D341Med (cell line): ENCODE results near the gene CFAP20DC.
"Not testable (repeated sequence)": the region's sequence is repeated elsewhere in the genome, so short reads cannot be mapped to it uniquely, and the experiment has no call there.

Experiments
- DNase-seq: peaks from one replicate; pipeline ENCODE4 v3.0.0; 2012; ENCODE audit warnings: low spot score

Gene CFAP20DC

DNA sequence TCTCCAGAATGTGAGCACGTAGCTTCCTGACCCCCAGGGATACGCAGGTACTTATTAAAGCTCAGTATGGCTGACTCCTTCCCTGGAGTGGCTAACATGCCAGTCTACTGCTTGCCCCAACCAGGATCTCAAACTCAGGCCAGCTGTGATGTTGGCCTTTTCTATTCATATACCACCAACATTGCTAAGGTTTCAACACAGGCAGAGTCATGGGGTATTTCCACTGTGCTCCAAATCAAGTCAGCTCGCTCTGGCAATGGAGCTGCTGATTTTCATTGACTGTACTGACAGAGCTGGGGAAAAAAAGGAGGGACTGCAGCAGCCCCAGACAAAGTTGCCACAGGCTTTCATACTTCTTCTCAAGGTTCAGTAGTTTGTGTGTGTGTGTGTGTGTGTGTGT is 87.0 kb downstream of the CFAP20DC start:
- DNase-seq = no peak

DNA sequence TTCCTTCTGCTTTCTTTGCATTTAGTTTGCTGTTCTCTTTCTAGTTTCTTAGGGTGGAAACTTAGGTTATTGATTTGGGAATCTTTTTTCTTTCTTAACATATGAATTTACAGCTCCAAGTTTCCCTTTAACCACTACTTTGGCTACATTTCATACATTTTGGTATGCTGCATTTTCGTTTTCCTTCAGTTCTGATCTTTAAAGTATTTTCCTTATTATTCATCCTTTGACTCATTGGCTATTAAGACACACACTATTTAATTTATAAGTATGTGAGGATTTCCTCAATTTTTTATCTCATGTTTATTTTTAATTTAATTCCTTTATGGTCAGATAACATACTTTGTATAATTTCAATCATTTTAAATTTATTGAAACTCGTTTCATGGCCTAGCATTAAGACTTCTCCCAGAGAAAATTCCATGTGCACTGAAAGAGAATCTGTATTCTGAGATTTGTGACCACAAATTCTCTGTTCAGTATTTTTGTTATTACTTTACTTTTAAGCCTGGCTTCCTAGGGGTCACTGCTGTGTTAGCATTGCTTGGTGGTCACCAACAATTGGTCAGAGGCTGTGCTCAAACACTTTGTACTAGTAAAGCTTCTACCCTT is 87.7 kb downstream of the CFAP20DC start:
- DNase-seq = no peak

DNA sequence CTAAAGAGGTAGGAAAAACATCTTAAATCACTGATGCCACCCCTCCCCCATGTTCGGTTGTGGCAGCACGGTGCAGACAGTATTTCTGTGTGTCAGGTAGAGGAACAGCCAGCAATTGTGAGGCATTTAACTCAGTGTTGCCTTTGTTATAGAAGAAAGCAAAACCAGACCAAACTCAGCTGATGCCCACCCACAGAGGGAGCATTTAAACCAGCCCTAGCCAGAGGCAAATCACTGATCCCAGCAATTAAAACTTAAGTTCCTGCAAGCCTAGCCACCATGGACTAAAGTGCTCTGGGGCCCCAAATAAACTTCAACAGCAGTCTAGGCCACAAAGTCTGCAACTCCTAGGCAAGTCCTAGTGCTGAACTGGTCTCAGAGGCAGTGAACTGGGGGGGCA is 94.5 kb downstream of the CFAP20DC start:
- no peak for DNase-seq

DNA sequence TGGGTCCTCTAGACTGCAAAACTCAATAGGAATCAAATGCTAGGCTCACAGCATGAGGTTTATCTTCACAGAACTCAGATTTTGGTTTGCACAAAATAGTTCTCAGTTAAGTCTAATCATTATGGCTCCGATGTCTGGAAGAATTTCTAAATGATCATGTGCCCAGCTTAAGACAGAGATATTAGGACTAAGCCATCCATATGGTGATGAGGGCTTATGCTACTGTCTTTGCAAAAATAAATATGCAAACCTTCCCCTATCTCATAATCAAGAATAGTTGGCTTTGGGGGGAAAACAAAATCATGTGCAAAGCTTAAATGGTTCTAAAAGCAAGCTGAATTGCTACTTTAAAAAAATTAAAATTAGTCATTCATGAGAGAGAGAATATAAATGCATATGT is 96.5 kb downstream of the CFAP20DC start:
- DNase-seq = no peak

DNA sequence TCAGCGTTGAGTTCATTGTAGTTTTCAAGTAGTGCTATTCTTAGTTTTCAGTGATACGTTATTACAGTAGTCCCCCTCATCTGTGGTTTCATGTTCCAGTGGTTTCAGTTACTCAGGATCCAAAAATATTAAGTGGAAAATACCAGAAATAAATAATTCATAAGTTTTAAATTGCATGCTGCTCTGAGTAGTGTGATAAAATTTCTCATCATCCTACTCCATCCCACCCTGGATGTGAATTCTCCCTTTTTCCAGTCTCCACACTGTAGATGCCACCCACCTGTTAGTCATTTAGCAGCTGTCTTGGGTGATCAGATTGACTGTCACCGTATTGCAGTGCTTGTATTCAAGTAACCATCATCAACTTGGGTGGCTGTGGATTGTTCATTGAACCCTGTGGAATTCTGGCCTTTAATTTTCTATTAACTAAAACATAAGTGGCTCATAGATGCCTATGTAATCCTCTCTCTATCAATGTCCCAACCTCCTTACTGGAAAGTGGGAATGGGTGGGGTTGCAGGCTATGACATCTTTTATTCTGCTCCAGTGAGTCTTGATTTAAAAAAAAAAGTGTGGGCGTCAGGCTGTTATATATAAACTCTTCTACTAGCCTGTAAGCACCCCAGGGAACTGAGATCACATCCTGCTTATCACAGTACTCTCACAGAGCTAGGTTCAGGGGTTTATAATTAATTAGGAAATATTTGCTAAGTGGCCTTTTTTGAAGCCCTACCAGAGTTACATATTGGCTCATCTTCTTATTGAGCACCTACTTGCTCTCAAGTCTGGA is 97.5 kb downstream of the CFAP20DC start:
- no peak for DNase-seq

DNA sequence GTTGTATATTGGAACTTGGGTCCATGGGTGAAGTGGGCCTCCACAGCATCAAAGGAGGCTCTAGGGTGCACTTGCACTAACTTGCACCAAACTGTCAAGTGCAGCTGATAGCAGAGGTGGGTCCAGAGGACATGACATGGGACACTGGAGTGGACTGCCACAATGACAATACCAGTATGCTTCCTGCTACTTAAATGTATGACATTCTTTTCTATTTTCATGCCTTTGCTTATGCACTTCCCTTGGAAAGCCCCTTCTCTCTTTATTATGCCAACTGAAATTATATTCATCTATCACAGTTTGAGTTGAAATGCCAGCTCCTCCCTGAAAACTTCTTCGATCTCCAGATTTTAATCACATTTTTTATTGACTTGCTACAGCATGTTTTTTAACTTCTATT is 101.8 kb downstream of the CFAP20DC start:
- DNase-seq = no peak

DNA sequence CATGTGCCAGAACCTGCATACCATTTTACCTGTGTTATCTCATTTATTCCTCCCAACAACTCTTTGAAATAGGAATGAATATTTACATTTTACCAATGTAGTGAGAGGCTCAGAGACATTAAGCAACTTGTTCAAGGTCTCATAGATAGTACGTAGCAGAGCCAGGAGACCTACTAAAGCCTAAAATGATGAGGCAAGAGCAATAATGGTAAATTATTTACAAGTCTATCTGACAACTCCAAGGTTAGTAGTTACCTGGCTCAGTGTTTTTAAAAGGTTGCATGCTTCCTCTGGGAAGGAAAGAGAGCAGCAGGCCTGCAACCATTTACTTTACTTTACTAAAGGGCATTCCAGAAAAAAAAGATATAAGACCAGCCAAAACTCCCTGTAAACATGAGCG is 103.0 kb downstream of the CFAP20DC start:
- DNase-seq = no peak

DNA sequence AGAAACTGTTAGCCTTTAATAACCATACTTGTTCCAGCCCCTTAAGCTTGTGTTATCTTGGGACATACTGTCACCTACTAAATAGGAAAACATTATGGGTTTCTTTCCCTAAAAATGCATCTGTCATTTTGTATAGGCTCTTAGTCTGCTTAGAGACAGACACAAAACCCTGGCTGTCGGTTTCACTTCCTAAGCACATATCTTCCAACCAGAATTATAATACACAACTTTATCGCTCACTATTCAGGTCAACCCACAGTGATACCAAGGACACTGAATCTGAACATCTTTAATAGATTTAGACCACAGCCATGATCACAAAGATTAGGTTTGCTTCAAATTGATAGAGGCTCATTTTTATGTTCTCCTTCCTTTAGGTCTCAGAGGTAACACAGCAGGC is 111.8 kb downstream of the CFAP20DC start:
- DNase-seq = no peak

DNA sequence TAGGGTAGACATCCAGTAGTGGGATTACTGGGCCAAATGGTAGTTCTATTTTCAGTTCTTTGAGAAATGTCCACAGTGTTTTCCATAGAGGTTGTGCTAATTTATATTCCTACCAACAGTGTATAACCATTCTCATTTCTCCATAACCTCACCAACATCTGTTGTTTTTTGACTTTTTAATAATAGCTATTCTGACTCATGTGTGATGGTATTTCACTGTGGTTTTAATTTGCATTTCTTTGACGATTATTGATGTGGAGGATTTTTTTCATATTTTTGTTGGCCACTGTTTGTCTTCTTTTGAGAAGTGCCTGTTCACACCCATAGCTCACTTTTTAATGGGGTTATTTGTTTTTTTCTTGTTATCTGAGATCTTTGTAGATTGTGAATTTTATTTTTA is 125.2 kb downstream of the CFAP20DC start:
- DNase-seq = no peak

DNA sequence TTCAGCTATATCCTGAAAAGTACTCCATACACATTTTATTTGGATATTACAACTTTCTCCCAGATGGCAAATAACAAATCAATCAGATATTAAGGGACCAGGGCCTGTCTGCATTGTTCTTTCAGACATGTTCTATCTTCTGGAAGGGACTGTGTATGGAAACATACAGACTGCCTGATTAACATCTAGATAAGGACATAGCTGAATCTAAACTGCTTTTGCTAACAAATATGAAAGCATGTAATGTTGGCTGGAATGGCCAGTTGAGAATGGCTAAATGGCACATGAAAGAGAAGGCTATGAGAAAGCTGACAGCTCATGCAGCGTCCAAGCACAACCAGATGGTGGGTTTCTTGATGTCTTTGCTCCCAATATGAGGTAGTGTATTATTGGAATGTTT is 149.4 kb downstream of the CFAP20DC start:
- no peak for DNase-seq

DNA sequence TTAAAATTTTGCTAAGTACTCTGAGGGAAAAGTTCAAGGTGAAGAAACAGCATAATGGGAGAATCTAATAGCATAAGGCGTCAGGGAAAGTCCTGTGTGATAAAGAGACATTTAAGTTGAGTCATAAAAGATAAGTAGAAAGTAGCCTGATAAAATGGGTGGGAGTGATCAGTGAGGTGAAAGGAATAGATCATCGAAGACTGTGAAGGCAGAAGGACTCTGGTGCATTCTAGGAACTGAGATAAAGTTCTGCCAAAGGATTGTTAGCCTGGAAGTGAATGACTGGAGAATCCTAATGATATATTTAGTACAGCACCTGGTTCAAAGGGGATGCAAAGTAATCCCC is 149.9 kb downstream of the CFAP20DC start:
- no peak for DNase-seq

DNA sequence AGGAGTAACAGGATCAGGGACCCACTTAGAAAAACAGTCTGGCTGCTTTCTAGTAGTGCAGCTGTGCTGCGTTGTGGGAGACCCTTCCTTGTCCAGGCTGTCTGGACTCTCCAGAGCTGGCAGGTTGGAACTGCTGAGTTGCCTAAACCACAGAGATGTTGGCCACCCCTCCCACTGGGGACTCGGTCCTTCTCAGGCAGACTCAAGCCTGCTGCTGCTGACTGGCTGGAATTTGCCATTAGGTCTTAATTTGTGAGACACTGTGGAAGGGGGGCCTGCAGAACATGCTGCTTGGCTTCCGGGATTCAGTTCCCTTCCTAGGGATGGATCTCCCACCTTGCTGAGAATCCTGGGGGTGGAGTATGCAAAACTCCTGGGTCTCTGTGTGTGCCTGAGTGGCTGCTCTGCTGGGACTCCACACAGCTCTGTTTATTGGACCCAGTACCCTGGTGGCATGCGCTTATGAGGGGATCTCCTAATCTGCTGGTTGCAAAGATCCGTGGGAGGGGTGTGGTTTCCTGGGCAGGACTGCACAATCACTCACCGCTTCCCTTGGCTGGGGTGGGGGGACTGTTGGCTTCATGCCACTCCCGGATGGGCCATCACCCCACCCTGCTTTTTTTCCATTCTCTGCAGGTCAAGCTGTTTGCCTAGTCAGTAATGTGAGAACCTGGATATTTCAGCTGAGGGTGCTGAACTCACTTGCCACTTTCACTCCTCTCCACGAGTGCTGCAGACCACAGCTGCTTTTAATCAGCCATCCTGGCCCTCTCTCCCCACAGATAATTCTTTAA is 150.5 kb downstream of the CFAP20DC start:
- DNase-seq = no peak

DNA sequence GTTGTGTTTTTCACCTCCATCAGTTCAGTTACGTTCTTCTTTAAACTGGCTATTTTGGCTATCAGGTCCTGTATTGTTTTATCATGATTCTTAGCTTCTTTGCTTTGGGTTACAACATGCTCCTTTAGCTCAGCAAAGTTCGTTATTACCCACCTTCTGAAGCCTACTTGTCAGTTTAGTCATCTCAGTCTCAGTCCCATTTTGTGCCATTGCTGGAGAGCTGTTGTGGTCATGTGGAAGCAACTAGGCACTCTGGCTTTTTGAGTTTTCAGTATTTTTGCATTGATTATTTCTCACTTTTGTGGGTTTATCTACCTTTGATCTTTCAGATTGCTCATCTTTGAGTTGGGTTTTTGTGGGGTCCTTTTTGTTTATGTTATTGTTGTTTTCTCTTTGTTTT is 151.3 kb downstream of the CFAP20DC start:
- DNase-seq = no peak

DNA sequence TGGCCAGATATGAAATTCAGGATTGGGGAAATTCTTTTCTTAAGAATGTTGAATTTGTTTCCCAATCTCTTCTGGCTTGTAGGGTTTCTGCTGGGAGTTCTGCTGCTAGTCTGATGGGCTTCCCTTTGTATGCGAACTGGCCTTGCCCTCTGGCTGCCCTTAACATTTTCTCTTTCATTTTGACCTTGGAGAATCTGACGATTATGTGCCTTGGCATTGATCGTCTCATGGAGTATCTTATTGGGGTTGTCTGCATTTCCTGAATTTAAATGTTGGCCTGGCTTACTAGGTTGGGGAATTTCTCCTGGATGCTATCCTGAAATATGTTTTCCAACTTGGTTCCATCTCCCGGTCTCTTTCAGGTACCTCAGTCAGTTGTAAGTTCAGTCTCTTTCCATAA is 152.2 kb downstream of the CFAP20DC start:
- DNase-seq = no peak

DNA sequence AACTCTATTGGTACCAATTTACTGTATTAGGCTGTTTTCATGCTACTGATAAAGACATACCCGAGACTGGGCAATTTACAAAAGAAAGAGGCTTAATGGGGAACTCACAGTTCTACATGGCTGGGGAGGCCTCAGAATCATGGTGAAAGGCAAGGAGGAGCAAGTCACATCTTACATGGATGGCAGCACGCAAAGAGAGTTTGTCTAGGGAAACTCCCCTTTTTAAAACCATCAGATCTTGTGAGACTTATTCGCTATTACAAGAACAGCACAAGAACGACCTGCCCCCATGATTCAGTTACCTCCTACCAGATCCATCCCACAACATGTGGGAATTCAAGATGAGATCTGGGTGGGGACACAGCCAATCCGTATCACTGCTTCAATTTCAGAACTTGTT is 154.1 kb downstream of the CFAP20DC start:
- DNase-seq = not testable (repeated sequence)

DNA sequence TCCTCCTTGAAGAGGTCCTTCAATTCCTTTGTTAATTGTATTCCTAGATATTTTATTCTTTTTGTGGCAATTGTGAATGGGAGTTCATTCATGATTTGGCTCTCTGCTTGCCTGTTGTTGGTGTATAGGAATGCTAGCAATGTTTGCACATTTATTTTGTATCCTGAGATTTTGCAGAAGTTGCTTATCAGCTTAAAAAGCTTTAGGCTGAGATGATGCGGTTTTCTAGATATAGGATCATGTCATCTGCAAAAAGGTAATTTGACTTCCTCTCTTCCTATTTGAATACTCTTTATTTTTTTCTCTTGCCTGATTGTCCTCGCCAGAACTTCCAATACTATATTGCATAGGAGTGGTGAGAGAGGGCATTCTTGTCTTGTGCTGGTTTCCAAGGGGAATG is 157.3 kb downstream of the CFAP20DC start:
- not testable (repeated sequence) for DNase-seq

DNA sequence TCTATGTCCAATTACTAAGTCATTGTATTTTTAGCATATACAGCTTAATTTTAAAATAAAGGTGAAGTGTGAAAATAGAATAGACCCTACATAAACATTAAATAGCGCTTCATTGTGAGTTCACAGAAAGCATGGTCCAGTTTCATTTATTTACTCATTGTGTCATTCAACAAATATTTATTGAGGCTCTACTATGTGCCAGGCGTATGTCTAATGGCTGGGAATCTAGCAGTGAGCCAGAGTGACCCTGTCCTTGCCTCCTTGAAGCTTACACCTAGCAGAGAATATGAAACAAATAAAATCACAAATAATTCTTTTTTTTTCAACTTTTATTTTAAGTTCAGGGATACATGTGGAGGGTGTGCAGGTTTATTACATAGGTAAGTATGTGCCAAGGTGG is 161.7 kb downstream of the CFAP20DC start:
- DNase-seq = no peak

DNA sequence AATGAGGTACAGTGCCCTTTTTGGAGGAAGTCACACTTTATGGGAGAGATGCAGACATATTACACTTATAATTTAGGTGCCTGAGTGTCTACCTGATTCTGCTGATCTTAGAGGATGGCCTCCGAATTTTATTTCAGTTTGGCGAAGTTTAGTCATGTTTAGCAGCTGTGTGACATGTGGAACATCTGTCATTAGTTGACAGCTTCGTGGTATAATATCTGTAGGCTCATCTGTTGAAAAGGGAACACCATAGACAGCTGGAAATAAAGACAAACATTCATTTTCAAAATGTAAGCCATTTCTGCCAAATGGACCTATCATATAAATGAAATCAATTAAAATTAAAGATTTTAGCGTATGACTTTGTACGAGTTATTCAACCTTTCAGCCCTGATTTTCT is 165.4 kb downstream of the CFAP20DC start:
- DNase-seq = no peak

DNA sequence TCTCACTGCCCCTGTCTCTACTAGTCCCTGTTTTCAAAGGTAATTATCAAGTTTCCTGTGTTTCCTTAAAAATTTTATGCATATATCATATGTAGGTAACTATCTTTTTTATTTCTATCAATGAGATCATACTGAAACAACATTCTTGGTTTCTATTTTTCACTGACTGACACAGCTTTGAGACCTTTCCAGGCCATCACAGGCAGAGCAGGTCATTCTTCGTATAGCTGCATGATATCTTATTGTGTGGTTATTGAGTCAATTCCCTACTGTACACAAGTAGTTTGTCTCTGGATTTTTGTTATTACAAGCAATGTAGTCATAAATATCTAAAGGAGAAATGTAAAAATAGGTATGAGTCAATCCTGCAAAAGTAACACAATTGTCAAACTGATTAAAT is 169.6 kb downstream of the CFAP20DC start:
- DNase-seq = no peak

DNA sequence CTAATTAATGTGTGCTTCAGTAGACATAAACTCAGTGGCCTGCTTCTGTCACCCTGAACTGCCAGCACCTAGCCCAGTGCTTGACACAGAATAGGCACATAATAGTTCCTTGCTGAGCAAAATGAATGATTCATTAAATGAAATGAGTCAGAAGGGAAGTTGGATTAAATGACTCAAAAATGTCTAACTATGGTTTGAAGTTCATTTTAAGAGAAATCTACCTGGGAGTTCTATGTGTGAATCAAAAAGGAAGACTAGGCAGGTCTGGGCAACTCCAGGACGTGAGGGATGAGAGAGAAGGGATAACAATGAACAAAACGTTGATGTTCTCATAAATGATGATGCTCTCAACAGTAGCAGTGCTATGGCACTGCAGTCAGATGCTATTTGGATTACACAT is 175.0 kb downstream of the CFAP20DC start:
- DNase-seq = no peak

DNA sequence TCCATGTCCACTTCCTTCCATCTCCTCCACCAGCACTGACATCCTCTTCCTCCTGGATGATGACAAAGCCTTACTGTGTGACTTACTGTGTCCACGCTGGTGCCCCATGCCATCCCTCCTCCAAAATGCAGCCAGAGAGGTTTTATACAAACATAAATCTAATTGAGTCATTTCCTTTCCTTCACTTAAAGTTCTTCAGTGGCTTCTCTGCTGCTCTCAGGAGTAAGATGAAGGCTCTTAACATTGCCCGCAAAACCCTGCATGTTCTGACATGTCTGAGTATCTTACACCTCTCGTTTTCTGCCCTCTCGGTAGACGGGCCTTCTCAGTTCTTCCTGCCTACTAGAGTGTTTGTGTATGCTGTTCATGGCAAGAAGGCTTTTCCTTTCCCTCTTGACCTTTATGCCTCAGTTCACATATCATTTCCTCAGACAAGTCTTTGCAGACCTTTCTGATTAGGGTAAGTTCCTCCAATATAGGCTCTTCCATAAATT is 175.5 kb downstream of the CFAP20DC start:
- no peak for DNase-seq

DNA sequence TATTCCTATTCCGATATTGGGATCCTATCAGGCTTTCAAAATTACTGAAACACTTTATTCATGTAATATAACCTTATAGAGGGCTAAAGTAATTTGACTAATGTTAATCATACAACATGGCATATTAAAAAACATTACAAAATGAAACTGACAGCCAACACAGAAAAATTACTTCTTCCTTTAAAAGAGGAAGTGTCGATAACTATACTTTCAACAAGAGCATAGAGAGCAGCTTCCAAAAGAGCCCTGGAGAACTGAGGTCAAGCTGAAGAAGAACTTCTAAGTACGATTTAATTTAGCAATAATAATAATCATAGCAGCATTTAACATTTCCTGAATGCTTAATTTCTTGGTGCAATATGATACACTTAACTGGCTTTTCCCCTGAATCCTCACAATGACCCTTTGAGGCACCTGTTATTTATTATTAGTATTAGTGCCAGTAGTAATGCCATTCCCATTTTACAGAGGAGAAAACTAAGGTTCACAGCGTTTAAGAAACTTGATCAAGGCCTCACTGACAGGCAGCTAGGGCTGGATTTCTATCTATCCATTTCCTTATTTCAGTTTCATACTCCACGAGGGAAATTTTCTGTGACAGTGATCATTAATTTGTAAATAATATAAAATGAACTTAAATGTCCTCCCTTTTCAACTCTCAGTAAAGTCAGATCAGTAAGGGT is 181.6 kb downstream of the CFAP20DC start:
- no peak for DNase-seq

DNA sequence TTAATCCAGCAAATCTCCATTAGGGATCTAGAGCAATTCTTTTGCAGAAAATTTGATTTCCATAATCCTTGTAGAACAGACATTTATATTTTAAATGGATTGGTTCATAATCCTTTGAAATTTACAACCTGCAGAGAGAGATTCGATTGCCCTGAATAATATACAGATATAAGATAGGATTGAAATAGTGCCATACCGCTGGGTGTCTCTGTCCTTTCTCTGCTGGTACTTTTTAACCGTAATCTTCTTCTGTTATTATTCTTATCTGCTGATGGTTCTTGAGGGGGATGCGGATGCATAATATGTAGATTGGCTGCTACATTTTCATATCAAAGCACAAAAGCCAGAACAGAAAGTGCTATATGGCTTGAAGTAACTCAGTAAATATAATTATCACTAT is 182.2 kb downstream of the CFAP20DC start:
- DNase-seq = no peak
